Brain microvascular endothelial cell (primary cell): Measurements from ENCODE around the gene PRMT5.
"Not testable (repeated sequence)": the region's sequence is repeated elsewhere in the genome, so short reads cannot be mapped to it uniquely, and the experiment has no call there.

Experiments
- DNase-seq: peaks from one replicate; pipeline ENCODE4 v3.0.0-alpha.2; 2020
- H3K27ac ChIP-seq: fragments of 250-450 bp; sonication (Bioruptor Pico); 2 replicates; pipeline ENCODE4 v1.5.1; 2020; ENCODE audit warnings: mild to moderate bottlenecking, moderate library complexity
- H3K27me3 ChIP-seq: fragments of 250-450 bp; sonication (Bioruptor Pico); replicated peaks from 2 replicates; pipeline ENCODE4 v1.5.1; 2020; ENCODE audit warnings: mild to moderate bottlenecking
- H3K36me3 ChIP-seq: fragments of 250-450 bp; sonication (Bioruptor Pico); replicated peaks from 2 replicates; pipeline ENCODE4 v1.5.1; 2020; ENCODE audit warnings: mild to moderate bottlenecking
- H3K4me3 ChIP-seq: 2 replicates; pipeline ENCODE4 v1.5.1; 2011; ENCODE audit warnings: low read depth, mild to moderate bottlenecking, control low read depth, low read length, moderate library complexity
- in situ Hi-C: cut with HindIII; loops from 2 replicates; pipeline ENCODE4 v1.10.0; 2017; ENCODE audit warnings: low sequenced_read_pairs, low pct_ligation_motif_present
- TF ChIP-seq, protein P1 (sequence below): IDR thresholded peaks from 2 replicates; pipeline ENCODE4 v1.5.1; 2011; ENCODE audit warnings: low read depth, mild to moderate bottlenecking, moderate library complexity, low read length, control low read depth, inconsistent platforms; ENCODE audit errors: missing control alignments

Gene PRMT5

DNA sequence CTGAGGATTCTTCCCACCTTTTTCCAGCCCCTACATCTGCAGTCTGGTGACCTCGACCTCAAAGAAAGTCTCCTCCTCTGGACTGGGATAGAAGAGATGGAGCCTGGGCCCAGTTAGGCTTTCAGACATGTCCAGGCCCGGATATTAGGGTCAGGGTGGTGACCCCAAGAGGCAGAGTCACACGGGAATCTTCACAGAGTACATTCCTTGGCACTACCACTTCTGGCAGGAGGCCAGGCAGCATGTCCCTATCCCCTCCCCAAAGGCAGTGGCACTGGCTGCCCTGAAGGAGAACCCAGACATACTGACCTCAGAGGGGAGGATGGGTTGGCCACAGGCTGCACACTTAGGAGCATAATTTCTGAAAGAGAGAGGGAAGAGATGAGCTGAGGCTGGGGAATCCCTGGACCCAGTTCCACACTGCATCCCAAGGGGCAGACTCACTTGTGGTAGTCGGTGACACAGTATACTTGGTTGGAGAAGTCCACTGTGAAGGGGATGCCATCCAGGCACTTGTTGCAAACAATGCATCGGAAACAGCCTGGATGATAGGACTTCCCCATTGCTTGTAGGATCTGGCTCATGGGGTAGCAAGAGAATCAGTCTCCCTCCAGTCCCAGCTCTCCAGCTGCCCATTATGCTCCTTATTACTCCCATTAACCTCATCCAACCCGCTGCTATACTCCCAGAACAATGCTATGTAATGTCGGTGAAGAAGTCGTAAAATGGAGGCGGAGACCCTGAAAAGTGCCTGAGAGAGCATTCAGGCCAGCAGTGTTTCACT is 45.5 kb upstream of the PRMT5 start:
- peaks cover 13% of the 10 kb centered on the region for H3K36me3 ChIP-seq
- no peaks in the 10 kb centered on the region for H3K27me3 ChIP-seq
- H3K27ac ChIP-seq, result no peak overlapping the region
- in situ Hi-C loops, result no loop called here
- TF ChIP-seq, protein P1, sequence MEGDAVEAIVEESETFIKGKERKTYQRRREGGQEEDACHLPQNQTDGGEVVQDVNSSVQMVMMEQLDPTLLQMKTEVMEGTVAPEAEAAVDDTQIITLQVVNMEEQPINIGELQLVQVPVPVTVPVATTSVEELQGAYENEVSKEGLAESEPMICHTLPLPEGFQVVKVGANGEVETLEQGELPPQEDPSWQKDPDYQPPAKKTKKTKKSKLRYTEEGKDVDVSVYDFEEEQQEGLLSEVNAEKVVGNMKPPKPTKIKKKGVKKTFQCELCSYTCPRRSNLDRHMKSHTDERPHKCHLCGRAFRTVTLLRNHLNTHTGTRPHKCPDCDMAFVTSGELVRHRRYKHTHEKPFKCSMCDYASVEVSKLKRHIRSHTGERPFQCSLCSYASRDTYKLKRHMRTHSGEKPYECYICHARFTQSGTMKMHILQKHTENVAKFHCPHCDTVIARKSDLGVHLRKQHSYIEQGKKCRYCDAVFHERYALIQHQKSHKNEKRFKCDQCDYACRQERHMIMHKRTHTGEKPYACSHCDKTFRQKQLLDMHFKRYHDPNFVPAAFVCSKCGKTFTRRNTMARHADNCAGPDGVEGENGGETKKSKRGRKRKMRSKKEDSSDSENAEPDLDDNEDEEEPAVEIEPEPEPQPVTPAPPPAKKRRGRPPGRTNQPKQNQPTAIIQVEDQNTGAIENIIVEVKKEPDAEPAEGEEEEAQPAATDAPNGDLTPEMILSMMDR, result no peak
- no peak for DNase-seq
- no peak overlapping the region for H3K4me3 ChIP-seq

DNA sequence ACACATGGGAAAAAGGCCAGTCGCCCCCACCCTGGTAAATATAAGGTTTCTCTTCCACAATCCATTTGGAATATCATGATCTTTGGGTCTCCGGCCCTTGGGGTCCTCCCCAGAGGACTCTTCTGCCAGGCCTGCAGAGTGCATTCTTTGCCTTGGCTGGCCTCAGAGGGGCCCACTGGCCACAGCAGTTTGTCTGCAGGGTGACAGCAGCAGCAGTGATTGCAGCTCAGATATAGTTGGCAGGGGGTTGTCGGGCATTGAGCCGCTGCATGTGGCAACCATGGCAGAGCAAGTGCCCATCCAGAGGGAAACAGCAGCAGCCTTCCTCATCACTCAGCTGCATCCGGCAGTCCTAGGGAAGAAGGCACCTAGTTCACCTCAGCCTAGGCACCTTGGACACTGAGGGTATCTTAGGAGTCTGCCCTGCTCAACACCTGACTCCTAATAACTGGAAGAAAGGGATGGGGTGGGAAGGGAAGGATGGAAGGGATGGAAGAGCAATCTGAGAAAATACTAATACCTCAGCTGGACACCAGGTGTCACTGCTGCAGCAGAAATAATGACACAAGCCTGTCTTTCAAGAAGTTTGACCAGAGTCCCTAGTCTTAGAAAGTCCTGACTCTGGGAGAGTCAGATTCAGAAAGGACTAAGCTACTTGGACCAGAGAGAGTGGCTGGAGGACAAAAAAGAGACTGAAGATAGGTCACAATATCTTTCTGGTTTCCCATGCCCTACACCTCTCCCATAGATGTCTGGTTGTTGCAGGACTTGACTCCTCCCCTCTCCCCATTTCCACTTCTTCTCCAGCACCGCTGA is 44.2 kb upstream of the PRMT5 start:
- H3K36me3 ChIP-seq, result peaks cover 13% of the 10 kb centered on the region
- no peaks in the 10 kb centered on the region for H3K27me3 ChIP-seq
- H3K27ac ChIP-seq, result no peak overlapping the region
- in situ Hi-C loops, result no loop called here
- DNase-seq, result peak; percentile 57
- H3K4me3 ChIP-seq, result no peak overlapping the region
- TF ChIP-seq, protein P1, result peak; percentile 76

GRCh38 chr14:22972313-22972930 is 43.2 kb upstream of the PRMT5 start:
- in situ Hi-C loops, result no loop called here

GRCh38 chr14:22971152-22971551 is 42.0 kb upstream of the PRMT5 start:
- H3K4me3 ChIP-seq, result no peak overlapping the region
- H3K27me3 ChIP-seq, result no peaks in the 10 kb centered on the region
- no peak for DNase-seq
- peaks cover 13% of the 10 kb centered on the region for H3K36me3 ChIP-seq
- in situ Hi-C loops, result no loop called here
- TF ChIP-seq, protein P1, result no peak
- no peak overlapping the region for H3K27ac ChIP-seq

More at GRCh38 chr14:22972313-22972930, 43.2 kb upstream of the PRMT5 start:
- Histone ChIP-seq H3K4me3 (no peak overlapping the region), H3K36me3 (peaks cover 13% of the 10 kb centered on the region), H3K27me3 (no peaks in the 10 kb centered on the region), H3K27ac (no peak overlapping the region)
- TF ChIP-seq, protein P1, result no peak
- no peak for DNase-seq

DNA sequence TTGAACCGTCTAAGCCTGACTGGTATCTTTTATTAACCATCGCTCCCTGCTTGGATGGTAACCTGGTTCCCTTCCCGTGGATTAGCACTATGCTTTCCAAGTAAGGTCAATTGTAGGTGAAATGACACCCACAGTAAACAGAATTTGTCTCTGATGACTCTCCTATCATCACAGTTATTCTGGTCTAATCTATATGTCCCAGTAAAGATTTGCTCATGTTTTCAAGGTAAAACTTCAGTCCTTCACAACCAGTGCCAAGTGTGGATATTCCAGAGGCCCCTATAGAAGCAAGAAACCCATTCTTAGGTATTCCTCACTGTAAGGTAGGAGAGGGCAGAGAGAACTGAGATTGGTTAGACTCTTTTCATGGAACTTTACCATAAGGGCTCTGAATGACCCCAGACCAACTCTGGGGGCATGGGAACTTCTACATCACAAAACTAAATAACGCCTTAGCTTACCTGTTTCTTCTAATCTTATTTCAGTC is 37.6 kb upstream of the PRMT5 start:
- no peaks in the 10 kb centered on the region for H3K27me3 ChIP-seq
- H3K36me3 ChIP-seq, result no peaks in the 10 kb centered on the region
- no peak overlapping the region for H3K4me3 ChIP-seq
- in situ Hi-C loops, result no loop called here
- no peak overlapping the region for H3K27ac ChIP-seq
- TF ChIP-seq, protein P1, result no peak
- no peak for DNase-seq

DNA sequence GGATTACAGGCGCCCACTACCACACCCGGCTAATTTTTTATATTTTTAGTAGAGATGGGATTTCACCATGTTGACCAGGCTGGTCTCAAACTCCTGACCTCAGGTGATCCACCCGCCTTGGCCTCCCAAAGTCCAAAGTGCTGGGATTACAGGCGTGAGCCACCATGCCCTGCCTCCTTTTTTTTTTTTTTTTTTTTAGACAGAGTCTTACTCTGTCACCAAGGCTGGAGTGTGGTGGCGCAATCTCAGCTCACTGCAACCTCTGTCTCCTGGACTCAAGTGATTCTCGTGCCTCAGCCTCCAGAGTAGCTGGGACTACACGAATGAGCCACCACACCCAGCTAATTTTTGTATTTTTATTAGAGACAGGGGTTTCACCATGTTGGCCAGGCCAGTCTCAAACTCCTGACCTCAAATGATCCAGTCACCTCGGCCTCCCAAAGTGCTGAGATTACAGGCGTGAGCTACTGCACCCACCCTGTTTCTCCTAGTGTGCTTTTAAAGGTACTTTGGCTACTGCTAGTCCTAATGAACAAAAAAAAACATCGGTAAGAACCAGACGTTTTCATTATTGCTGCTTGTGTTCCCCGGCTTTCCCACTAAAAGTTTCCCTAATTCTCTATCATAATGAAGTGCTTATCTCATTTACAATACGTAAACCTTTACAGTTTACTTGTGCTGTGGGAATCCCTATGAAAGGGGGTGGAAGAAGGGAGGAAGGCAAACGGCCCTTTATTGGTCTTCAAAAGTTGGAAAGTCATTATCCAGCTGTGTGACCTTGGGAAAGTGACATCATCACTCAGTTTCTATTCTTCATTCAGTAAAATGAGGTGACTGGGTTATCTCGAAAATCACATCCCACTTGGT is 37.0 kb upstream of the PRMT5 start:
- DNase-seq, in situ Hi-C loops, H3K27ac ChIP-seq, H3K4me3 ChIP-seq, H3K27me3 ChIP-seq, H3K36me3 ChIP-seq: not testable (repeated sequence)
